GM18519 (cell line): Measurements from ENCODE around the gene COQ8A.
"Not testable (repeated sequence)": the region's sequence is repeated elsewhere in the genome, so short reads cannot be mapped to it uniquely, and the experiment has no call there.

Source experiments
- ATAC-seq: cut with Tn5 transposase; IDR thresholded peaks from one replicate; pipeline ENCODE4 v1.9.1; 2021; ENCODE audit warnings: mild to moderate bottlenecking, moderate library complexity; ENCODE audit not compliant: unreplicated experiment, low FRiP score

Gene COQ8A

GRCh38 chr1:226920446-226920894 is 19.6 kb upstream of the COQ8A start:
- ATAC-seq, result no peak

GRCh38 chr1:226921504-226921903 is 18.6 kb upstream of the COQ8A start:
- no peak for ATAC-seq

- not testable (repeated sequence) for ATAC-seq
Measured at GRCh38 chr1:226929260-226930111, 10.6 kb upstream of the COQ8A start.

GRCh38 chr1:226934483-226935237 is 5.4 kb upstream of the COQ8A start:
- no peak for ATAC-seq

GRCh38 chr1:226937940-226938725 is 2.0 kb upstream of the COQ8A start:
- ATAC-seq, result no peak

GRCh38 chr1:226938903-226939437 is 1.1 kb upstream of the COQ8A start:
- no peak for ATAC-seq

- ATAC-seq, result peak; percentile 4
Measured at GRCh38 chr1:226939438-226940028, 561 bp upstream of the COQ8A start.

- no peak for ATAC-seq
Measured at GRCh38 chr1:226940806-226941067, 643 bp downstream of the COQ8A start.

- no peak for ATAC-seq
Measured at GRCh38 chr1:226942392-226942791, 2.3 kb downstream of the COQ8A start.

GRCh38 chr1:226943156-226943555 is 3.1 kb downstream of the COQ8A start:
- no peak for ATAC-seq

- no peak for ATAC-seq
Measured at GRCh38 chr1:226943927-226944326, 3.8 kb downstream of the COQ8A start.

- ATAC-seq, result no peak
Measured at GRCh38 chr1:226945106-226945857, 5.2 kb downstream of the COQ8A start.

- ATAC-seq, result no peak
Measured at GRCh38 chr1:226945858-226946245, 5.8 kb downstream of the COQ8A start.

GRCh38 chr1:226946285-226946684 is 6.2 kb downstream of the COQ8A start:
- ATAC-seq, result no peak

- ATAC-seq, result no peak
Measured at GRCh38 chr1:226946841-226947240, 6.7 kb downstream of the COQ8A start.

- no peak for ATAC-seq
Measured at GRCh38 chr1:226948051-226948450, 8.0 kb downstream of the COQ8A start.

GRCh38 chr1:226948480-226948879 is 8.4 kb downstream of the COQ8A start:
- no peak for ATAC-seq

GRCh38 chr1:226948996-226949395 is 8.9 kb downstream of the COQ8A start:
- no peak for ATAC-seq

- no peak for ATAC-seq
Measured at GRCh38 chr1:226949401-226949800, 9.3 kb downstream of the COQ8A start.

- no peak for ATAC-seq
Measured at GRCh38 chr1:226950316-226950715, 10.2 kb downstream of the COQ8A start.
